HepG2 (cell line): ENCODE results near the gene GPRIN1. TPM values are rescaled to one million over a fixed set of nuclear protein-coding genes. Genes with fewer than 3 reads are reported as not detected.
A peak's percentile ranks its signal among the peaks of the same experiment; 100 is the strongest.

Source experiments
- HCFC1 ChIP-seq: fragments of 150-350 bp; IDR thresholded peaks from 2 replicates; pipeline ENCODE4 v1.6.1; 2014; ENCODE audit warnings: low read depth, low read length
- HNRNPL ChIP-seq: fragments of 200-400 bp; formaldehyde crosslinking; IDR thresholded peaks from 2 replicates; pipeline ENCODE4 v1.6.1; 2017; ENCODE audit warnings: mild to moderate bottlenecking, low read depth, low read length
- HNRNPLL ChIP-seq: fragments of 200-400 bp; formaldehyde crosslinking; IDR thresholded peaks from 2 replicates; pipeline ENCODE4 v1.6.1; 2017; ENCODE audit warnings: mild to moderate bottlenecking, low read depth, low read length; ENCODE audit not compliant: poor library complexity, severe bottlenecking
- JUND ChIP-seq: sonication (generic); formaldehyde crosslinking; IDR thresholded peaks from 2 replicates; pipeline ENCODE4 v1.8.0; 2022; ENCODE audit warnings: mild to moderate bottlenecking, missing genetic modification reagents
- TEAD2 ChIP-seq: sonication (generic); formaldehyde crosslinking; IDR thresholded peaks from 2 replicates; pipeline ENCODE4 v1.9.0; 2021; ENCODE audit warnings: missing genetic modification reagents
- TOE1 ChIP-seq: sonication (generic); formaldehyde crosslinking; IDR thresholded peaks from 2 replicates; pipeline ENCODE4 v1.4.0; 2020; ENCODE audit warnings: mild to moderate bottlenecking, missing genetic modification reagents
- XRCC5 ChIP-seq: fragments of 200-400 bp; formaldehyde crosslinking; optimal IDR thresholded peaks from 2 replicates; pipeline ENCODE3; 2017; ENCODE audit warnings: mild to moderate bottlenecking, low read length
- ZNF251 ChIP-seq: sonication (generic); formaldehyde crosslinking; IDR thresholded peaks from 2 replicates; pipeline ENCODE4 v1.9.0; 2021; ENCODE audit warnings: mild to moderate bottlenecking, missing genetic modification reagents
- ZNF446 ChIP-seq: sonication (generic); formaldehyde crosslinking; IDR thresholded peaks from 2 replicates; pipeline ENCODE4 v1.5.0; 2020; ENCODE audit warnings: mild to moderate bottlenecking, missing genetic modification reagents
- ZNF619 ChIP-seq: sonication (generic); formaldehyde crosslinking; IDR thresholded peaks from 2 replicates; pipeline ENCODE4 v1.4.0; 2020; ENCODE audit warnings: mild to moderate bottlenecking, missing genetic modification reagents
- polyA plus RNA-seq, 8 experiments: library from polyadenylated mRNA; depleted of rRNA in 3 of 8; stranded (reverse) in 7 of 8; unstranded in 1 of 8; fragments of >200 nt; fragmentation: Illumina TruSeq in 4 of 8; extraction: Trizol in 4 of 8; gene quantifications; 2 replicates each; pipeline versions ENCODE4 v1.2.1 to v1.2.3, GENCODE V29; 2011 to 2016; ENCODE audit warnings: low read depth in 4 of 8, missing spikeins in 1 of 8, mixed read lengths in 1 of 8; ENCODE audit not compliant: insufficient read depth in 1 of 8
- total RNA-seq, 5 experiments: library from RNA; depleted of rRNA; stranded (reverse); fragments of >200 nt; fragmentation: Illumina TruSeq; extraction: Trizol; gene quantifications; 2 replicates each; pipeline ENCODE4 v1.2.3, GENCODE V29; 2016; ENCODE audit warnings: low read depth in 1 of 5
- TF ChIP-seq, protein P1 (sequence below): sonication (generic); formaldehyde crosslinking; IDR thresholded peaks from 2 replicates; pipeline ENCODE4 v1.9.0; 2022; ENCODE audit warnings: missing genetic modification reagents, mild to moderate bottlenecking, borderline replicate concordance
- TF ChIP-seq, protein P2 (sequence below): sonication (generic); formaldehyde crosslinking; IDR thresholded peaks from 2 replicates; pipeline ENCODE4 v1.4.0; 2020; ENCODE audit warnings: missing genetic modification reagents, borderline replicate concordance
- TF ChIP-seq, protein P3 (sequence below): sonication (generic); formaldehyde crosslinking; IDR thresholded peaks from 2 replicates; pipeline ENCODE4 v1.4.0; 2020; ENCODE audit warnings: low read depth, mild to moderate bottlenecking, missing genetic modification reagents
- TF ChIP-seq, protein P4 (sequence below): sonication (generic); formaldehyde crosslinking; IDR thresholded peaks from 2 replicates; pipeline ENCODE4 v1.4.0; 2020; ENCODE audit warnings: missing genetic modification reagents
- TF ChIP-seq, protein P5 (sequence below): sonication (generic); formaldehyde crosslinking; IDR thresholded peaks from 2 replicates; pipeline ENCODE4 v1.4.0; 2020; ENCODE audit warnings: missing genetic modification reagents

Gene GPRIN1
- total and polyA plus RNA-seq, 2 of the 13 experiments (the other 11 are each of a cell fraction or from before 2014, with no cell fraction given), result 0.32 to 2.0 TPM

DNA sequence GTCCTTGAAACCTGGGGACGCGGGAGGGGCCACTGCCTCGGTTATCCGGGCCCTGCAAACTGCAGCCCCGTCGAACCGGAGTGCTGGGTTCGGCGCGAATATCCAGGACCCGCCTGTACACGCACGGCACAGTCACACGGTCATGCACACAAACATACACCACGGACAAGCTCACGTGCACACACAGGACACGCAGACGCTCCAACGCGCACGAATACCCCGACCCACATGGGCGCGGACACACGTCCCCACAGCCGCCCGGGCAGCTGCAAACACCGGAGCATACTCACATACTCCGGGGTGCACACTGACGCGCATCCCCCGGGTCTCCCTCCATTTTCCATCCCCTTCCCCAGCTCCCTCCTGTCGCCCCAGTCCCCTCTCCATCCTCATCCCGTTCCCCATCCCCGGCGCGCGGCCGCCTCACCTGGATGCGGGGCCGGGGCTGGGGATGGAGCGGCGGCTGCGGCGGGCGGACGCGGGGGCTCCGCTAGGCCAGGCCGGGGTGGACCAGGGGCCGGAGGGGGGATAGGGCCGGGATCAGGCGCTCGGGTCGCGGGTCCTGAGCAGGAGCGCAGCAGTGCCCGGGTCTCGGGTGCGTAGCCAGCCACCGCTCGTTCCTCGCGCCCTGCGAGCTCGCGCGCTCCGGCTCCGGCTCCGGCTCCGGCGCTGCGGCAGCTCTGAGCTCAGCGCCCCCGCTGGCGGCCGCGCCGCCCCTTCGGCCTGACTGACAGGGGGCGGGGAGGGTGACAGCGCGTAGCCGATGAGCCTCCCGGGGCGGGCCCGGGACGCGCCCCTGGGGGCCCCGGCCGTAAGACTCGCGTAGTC lies 20.1 kb upstream of the GPRIN1 start, which contains the start of the genes EIF4E1B and SNCB (continued):
- TF ChIP-seq, protein P1, sequence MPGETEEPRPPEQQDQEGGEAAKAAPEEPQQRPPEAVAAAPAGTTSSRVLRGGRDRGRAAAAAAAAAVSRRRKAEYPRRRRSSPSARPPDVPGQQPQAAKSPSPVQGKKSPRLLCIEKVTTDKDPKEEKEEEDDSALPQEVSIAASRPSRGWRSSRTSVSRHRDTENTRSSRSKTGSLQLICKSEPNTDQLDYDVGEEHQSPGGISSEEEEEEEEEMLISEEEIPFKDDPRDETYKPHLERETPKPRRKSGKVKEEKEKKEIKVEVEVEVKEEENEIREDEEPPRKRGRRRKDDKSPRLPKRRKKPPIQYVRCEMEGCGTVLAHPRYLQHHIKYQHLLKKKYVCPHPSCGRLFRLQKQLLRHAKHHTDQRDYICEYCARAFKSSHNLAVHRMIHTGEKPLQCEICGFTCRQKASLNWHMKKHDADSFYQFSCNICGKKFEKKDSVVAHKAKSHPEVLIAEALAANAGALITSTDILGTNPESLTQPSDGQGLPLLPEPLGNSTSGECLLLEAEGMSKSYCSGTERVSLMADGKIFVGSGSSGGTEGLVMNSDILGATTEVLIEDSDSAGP (CRISPR knock-in tag), result no peak
- TF ChIP-seq XRCC5 (no peak), JUND (no peak), ZNF446 (CRISPR knock-in tag) (no peak), HNRNPLL (peak; percentile 35), ZNF619 (CRISPR knock-in tag) (no peak), ZNF251 (no peak), HCFC1 (no peak), TOE1 (CRISPR knock-in tag) (no peak), TEAD2 (no peak), HNRNPL (no peak)
- TF ChIP-seq, protein P2, sequence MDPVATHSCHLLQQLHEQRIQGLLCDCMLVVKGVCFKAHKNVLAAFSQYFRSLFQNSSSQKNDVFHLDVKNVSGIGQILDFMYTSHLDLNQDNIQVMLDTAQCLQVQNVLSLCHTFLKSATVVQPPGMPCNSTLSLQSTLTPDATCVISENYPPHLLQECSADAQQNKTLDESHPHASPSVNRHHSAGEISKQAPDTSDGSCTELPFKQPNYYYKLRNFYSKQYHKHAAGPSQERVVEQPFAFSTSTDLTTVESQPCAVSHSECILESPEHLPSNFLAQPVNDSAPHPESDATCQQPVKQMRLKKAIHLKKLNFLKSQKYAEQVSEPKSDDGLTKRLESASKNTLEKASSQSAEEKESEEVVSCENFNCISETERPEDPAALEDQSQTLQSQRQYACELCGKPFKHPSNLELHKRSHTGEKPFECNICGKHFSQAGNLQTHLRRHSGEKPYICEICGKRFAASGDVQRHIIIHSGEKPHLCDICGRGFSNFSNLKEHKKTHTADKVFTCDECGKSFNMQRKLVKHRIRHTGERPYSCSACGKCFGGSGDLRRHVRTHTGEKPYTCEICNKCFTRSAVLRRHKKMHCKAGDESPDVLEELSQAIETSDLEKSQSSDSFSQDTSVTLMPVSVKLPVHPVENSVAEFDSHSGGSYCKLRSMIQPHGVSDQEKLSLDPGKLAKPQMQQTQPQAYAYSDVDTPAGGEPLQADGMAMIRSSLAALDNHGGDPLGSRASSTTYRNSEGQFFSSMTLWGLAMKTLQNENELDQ (CRISPR knock-in tag), result no peak
- TF ChIP-seq, protein P3, sequence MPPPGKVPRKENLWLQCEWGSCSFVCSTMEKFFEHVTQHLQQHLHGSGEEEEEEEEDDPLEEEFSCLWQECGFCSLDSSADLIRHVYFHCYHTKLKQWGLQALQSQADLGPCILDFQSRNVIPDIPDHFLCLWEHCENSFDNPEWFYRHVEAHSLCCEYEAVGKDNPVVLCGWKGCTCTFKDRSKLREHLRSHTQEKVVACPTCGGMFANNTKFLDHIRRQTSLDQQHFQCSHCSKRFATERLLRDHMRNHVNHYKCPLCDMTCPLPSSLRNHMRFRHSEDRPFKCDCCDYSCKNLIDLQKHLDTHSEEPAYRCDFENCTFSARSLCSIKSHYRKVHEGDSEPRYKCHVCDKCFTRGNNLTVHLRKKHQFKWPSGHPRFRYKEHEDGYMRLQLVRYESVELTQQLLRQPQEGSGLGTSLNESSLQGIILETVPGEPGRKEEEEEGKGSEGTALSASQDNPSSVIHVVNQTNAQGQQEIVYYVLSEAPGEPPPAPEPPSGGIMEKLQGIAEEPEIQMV (CRISPR knock-in tag), result no peak
- TF ChIP-seq, protein P4, sequence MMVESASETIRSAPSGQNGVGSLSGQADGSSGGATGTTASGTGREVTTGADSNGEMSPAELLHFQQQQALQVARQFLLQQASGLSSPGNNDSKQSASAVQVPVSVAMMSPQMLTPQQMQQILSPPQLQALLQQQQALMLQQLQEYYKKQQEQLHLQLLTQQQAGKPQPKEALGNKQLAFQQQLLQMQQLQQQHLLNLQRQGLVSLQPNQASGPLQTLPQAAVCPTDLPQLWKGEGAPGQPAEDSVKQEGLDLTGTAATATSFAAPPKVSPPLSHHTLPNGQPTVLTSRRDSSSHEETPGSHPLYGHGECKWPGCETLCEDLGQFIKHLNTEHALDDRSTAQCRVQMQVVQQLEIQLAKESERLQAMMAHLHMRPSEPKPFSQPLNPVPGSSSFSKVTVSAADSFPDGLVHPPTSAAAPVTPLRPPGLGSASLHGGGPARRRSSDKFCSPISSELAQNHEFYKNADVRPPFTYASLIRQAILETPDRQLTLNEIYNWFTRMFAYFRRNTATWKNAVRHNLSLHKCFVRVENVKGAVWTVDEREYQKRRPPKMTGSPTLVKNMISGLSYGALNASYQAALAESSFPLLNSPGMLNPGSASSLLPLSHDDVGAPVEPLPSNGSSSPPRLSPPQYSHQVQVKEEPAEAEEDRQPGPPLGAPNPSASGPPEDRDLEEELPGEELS, result no peak
- TF ChIP-seq, protein P5, sequence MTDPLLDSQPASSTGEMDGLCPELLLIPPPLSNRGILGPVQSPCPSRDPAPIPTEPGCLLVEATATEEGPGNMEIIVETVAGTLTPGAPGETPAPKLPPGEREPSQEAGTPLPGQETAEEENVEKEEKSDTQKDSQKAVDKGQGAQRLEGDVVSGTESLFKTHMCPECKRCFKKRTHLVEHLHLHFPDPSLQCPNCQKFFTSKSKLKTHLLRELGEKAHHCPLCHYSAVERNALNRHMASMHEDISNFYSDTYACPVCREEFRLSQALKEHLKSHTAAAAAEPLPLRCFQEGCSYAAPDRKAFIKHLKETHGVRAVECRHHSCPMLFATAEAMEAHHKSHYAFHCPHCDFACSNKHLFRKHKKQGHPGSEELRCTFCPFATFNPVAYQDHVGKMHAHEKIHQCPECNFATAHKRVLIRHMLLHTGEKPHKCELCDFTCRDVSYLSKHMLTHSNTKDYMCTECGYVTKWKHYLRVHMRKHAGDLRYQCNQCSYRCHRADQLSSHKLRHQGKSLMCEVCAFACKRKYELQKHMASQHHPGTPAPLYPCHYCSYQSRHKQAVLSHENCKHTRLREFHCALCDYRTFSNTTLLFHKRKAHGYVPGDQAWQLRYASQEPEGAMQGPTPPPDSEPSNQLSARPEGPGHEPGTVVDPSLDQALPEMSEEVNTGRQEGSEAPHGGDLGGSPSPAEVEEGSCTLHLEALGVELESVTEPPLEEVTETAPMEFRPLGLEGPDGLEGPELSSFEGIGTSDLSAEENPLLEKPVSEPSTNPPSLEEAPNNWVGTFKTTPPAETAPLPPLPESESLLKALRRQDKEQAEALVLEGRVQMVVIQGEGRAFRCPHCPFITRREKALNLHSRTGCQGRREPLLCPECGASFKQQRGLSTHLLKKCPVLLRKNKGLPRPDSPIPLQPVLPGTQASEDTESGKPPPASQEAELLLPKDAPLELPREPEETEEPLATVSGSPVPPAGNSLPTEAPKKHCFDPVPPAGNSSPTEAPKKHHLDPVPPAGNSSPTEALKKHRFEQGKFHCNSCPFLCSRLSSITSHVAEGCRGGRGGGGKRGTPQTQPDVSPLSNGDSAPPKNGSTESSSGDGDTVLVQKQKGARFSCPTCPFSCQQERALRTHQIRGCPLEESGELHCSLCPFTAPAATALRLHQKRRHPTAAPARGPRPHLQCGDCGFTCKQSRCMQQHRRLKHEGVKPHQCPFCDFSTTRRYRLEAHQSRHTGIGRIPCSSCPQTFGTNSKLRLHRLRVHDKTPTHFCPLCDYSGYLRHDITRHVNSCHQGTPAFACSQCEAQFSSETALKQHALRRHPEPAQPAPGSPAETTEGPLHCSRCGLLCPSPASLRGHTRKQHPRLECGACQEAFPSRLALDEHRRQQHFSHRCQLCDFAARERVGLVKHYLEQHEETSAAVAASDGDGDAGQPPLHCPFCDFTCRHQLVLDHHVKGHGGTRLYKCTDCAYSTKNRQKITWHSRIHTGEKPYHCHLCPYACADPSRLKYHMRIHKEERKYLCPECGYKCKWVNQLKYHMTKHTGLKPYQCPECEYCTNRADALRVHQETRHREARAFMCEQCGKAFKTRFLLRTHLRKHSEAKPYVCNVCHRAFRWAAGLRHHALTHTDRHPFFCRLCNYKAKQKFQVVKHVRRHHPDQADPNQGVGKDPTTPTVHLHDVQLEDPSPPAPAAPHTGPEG (CRISPR knock-in tag), result no peak
